ENCODE measurements around the gene CCDC89.
"Not testable (repeated sequence)": the region's sequence is repeated elsewhere in the genome, so short reads cannot be mapped to it uniquely, and the experiment has no call there.

CCDC89 gene

GRCh38 chr11:85685125-85685819 lies 723 bp downstream of the CCDC89 start:
- no peak for DNase-seq

- DNase-seq, result peak; percentile 62
Observed at GRCh38 chr11:85682330-85683305, 3.4 kb downstream of the CCDC89 start.

DNA sequence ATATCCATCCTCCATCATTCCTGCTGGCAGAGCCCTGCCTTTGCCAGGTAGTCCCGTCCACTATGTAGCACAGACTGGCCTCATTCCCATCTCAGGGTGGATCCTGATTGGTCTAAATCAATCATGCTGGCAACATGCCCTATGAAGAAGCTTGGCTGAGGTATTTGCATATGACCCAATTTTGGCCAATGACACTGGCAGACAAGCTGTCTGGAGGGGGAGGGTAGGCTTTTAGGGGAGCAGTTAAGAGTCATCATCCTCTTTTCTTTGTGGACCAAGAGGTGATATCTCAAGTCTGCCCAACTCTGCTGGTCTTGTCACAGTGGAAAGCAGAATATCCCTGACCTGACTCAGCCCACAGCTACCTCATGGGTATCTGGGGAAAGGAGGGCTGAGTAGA lies 5.1 kb downstream of the CCDC89 start:
- no peak for DNase-seq

- no peak for DNase-seq
Observed at GRCh38 chr11:85679576-85679975, 6.4 kb downstream of the CCDC89 start.

GRCh38 chr11:85673393-85673792 lies 12.6 kb downstream of the CCDC89 start:
- DNase-seq, result no peak

DNA sequence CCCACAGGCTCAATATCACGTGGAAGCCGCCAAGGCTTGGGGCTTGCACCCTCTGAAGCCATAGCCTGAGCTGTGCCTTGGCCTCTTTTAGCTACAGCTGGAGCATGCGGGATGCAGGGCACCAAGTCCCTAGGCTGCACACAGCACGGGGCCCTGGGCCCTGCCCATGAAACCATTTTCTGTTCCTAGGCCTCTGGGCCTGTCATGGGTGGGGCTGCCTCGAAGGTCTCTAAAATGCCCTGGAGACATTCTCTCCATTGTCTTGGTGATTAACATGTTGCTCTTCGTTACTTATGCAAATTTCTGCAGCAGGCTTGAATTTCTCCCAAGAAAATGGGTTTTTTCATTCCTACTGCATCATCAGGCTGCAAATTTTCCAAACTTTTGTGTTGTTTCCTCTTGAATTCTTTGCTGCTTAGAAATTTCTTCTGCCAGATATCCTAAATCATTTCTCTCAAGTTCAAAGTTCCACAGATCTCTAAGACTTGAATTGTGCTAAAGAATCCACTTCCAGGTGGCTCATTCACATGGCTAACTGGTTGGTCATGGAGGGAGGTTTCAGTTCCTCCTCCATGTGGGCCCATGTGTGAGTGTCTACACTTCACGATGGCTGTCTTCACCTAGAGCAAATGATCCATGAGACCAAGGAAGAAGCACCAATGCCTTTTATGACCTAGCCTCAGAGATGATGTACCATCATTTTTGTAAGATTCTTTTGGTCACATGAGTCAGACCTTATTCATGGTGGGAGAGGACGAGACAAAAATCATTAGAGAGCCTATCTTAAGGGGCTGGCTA lies 13.7 kb downstream of the CCDC89 start:
- no peak for DNase-seq

DNA sequence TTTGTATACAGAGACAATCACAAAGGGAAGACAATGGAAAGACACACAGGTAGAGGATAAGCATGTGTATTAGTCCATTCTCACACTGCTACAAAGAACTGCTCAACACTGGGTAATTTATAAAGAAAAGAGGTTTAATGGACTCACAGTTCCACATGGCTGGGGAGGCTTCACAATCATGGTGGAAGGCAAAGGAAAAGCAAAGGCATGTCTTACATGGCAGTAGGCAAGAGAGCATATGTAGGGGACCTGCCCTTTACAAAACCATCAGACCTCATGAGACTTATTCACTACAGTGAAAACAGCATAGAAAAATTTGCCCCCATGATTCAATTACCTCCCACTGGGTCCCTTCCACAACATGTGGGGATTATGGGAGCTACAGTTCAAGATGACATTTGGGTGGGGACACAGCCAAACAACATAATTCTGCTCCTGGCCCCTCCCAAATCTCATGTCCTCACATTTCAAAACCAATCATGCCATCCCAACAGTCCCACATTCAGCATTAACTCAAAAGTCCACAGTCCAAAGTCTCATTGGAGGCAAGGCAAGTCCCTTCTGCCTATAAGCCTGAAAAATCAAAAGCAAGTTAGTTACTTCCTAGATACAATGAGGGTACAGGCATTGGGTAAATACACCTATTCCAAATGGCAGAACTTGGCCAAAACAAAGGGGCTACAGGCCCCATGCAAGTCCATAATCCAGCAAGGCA lies 14.9 kb downstream of the CCDC89 start:
- not testable (repeated sequence) for DNase-seq

GRCh38 chr11:85668157-85668556 lies 17.8 kb downstream of the CCDC89 start:
- DNase-seq, result no peak

DNA sequence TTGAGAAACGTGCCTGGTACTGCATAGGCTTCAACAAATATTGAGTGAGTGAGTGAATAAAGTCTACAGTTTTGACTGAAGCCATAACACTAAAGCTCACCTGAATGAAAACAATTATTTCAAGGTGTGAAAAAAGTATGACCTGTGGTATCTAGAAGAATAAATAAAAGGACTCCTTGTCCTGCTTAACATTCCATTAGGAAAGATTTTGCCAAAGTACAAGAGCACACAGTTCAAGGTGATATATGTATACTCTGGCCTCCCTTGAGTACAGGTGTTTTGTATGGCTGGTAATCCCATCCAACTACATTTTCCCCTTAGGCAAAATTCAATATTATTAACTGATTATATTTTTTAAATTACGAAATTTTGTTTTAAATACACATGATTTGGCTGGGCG lies 19.3 kb downstream of the CCDC89 start:
- DNase-seq, result no peak

DNA sequence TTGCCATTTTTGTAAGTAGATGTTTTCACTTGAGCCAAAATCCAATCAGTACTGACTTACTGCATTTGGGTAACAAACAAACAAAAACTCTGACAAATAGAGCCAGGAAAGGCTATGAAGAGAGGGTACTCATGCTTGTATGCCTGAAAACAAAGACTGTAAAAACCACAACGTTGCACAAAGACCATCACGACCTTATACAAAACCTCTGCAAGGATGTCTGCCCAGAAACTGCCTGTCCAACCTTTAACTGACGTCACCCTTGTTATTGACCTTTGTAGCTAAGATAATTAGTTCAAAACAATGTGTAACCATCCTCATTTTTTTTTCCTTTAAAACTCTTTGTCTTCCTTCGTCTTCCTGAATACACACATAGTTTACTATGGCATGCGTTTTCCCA lies 20.3 kb downstream of the CCDC89 start:
- no peak for DNase-seq

- peak; percentile 96 for DNase-seq
Observed at GRCh38 chr11:85664615-85665481, 21.1 kb downstream of the CCDC89 start, which contains the start of gene CREBZF. Gene CREBZF (minus strand): TSS chr11:85665129. CDS start chr11:85664875, 254 bp downstream.

GRCh38 chr11:85663753-85664614 lies 22.0 kb downstream of the CCDC89 start:
- peak; percentile 80 for DNase-seq

DNA sequence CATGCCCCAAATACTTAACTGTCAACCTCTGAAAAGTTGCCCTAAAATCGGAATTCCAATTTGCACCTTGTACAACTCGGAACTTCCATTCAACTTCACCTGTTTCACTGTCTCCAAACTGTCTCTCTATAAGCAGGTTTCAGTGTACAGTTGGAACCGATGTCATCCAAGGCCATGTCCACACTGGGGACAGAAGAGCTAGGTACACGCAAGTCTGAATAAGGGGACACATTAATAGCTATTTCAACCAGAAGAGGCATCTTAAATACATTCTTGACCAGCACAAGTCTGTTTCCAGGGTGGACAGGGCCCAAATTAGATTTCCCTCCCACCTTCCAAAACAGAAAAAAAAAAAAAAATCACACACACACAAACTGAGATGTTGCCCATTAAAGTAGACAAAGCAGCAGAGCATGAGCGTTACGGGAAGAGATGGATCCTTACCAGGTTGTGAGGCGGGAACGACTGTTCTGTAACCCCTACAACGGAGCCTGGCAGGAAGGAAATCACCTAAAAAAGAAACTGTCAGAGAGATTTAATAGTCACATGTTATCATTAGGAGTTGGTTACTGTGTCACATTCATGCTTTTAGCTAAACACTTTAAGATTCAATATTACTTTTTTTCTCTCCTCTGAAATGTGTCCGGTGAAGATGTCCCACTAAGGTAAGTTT lies 22.8 kb downstream of the CCDC89 start:
- DNase-seq, result no peak

- no peak for DNase-seq
Observed at GRCh38 chr11:85661972-85662664, 23.9 kb downstream of the CCDC89 start.

GRCh38 chr11:85658180-85658579 lies 27.8 kb downstream of the CCDC89 start:
- DNase-seq, result no peak

- DNase-seq, result no peak
Observed at GRCh38 chr11:85656777-85657176, 29.2 kb downstream of the CCDC89 start.

DNA sequence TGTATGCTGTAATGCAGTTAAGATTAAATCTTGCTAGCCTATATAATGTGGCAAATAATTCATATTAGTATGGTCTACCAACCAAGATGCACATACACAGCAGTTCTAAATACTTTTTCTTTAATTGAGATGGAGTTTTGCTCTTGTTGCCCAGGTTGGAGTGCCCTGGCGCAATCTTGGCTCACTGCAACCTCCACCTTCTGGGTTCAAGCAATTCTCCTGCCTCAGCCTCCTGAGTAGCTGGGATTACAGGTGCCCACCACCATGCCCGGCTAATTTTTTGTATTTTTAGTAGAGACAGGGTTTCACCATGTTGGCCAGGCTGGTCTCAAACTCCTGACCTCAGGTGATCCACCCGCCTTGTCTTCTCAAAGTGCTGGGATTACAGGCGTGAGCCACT lies 31.7 kb downstream of the CCDC89 start:
- DNase-seq, result not testable (repeated sequence)

DNA sequence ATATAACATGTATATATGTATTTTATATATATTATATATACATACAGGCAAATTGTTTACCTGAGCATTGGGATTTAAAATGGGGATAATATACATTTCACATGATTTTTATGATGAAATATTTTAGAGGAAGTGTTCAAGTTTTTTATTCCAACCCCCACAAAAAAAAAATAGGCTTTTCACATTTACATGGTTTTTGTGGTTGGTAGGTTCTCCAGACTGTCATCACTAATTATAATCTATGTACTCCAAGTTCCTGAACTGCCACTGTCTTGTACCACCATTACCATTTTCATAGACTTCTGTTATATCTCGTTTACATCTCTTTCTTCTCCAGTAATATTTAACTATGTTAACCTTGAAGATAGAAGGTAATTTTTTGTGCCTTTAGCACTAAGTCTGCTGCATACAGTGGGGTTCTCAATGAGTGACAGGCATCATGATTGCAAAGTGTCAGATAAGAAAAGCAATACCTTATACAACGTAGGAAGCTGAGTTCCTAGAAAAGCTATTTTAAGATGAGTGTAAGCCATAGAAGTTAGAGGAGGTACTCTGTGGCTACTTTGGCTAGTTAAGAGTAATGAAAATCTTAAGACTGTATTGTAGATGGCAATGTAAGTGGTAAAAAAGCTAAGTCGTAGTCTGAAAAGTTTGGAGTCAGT lies 33.1 kb downstream of the CCDC89 start:
- DNase-seq, result no peak

- no peak for DNase-seq
Observed at GRCh38 chr11:85651118-85651517, 34.9 kb downstream of the CCDC89 start.
